Duodenal mucosa (tissue), 2 donors: ENCODE data around the gene HABP4.

ENCODE experiments used
- H3K27ac ChIP-seq: one replicate; pipeline ENCODE4 v1.7.0; 2013; ENCODE audit warnings: low read depth, low read length
- H3K27me3 ChIP-seq, 2 donors: one replicate each; pipeline ENCODE4 v1.7.0; 2013; ENCODE audit warnings: low read length in 2 of 2, control low read depth in 1 of 2; ENCODE audit not compliant: insufficient read depth in 2 of 2, control insufficient read depth in 1 of 2
- H3K36me3 ChIP-seq, 2 donors: one replicate each; pipeline ENCODE4 v1.7.0; 2013; ENCODE audit warnings: low read length in 2 of 2, control low read depth in 1 of 2; ENCODE audit not compliant: insufficient read depth in 2 of 2, control insufficient read depth in 1 of 2
- H3K4me1 ChIP-seq, 2 donors: one replicate each; pipeline ENCODE4 v1.7.0; 2013; ENCODE audit warnings: low read length in 2 of 2, control low read depth in 1 of 2; ENCODE audit not compliant: insufficient read depth in 2 of 2, control insufficient read depth in 1 of 2
- H3K4me3 ChIP-seq, 2 donors: one replicate each; pipeline ENCODE4 v1.7.0; 2013; ENCODE audit warnings: low read length in 2 of 2, low read depth in 1 of 2
- H3K9ac ChIP-seq, 2 donors: one replicate each; pipeline ENCODE4 v1.7.0; 2013; ENCODE audit warnings: low read length in 2 of 2, low read depth in 1 of 2
- H3K9me3 ChIP-seq, 2 donors: one replicate each; pipeline ENCODE4 v1.7.0; 2013; ENCODE audit warnings: low read length in 2 of 2, control low read depth in 1 of 2; ENCODE audit not compliant: control insufficient read depth in 1 of 2

Gene HABP4

DNA sequence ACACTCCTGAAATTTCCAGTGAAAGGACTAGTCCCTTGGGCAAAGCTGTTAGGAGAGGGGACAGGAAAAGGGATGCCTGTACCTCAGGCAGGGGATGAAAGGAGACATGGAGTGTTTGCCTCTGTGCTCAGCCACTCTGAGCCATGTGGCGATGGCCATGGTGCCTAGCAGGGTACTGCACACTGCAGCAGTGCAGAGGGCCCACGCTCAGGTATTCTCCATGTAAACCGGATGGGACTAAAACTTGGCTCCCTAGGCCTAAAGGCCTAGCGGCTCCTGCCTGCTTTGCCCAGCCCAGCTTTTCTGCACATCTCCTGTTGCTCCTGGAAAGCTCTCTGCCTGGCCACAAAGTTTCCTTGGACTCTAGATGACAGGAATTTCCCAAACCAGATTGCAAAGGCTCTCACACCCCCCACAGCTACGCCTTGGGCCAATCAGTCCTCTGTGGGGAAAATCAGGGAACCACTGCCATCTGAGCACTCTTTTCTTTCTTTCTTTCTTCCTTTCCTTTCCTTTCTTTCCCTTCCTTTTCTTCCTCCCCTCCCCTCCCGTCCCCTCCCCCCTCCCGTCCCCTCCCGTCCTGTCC is 44.3 kb downstream of the HABP4 start:
- no peak overlapping the region for H3K4me3 ChIP-seq
- no peaks in the 10 kb centered on the region for H3K4me1 ChIP-seq
- no peak overlapping the region for H3K27ac ChIP-seq
- no peaks in the 10 kb centered on the region for H3K27me3 ChIP-seq
- H3K9me3 ChIP-seq: no peaks in the 10 kb centered on the region
- peaks cover 10 to 25% of the 10 kb centered on the region in 2 donors for H3K36me3 ChIP-seq
- no peak overlapping the region for H3K9ac ChIP-seq

DNA sequence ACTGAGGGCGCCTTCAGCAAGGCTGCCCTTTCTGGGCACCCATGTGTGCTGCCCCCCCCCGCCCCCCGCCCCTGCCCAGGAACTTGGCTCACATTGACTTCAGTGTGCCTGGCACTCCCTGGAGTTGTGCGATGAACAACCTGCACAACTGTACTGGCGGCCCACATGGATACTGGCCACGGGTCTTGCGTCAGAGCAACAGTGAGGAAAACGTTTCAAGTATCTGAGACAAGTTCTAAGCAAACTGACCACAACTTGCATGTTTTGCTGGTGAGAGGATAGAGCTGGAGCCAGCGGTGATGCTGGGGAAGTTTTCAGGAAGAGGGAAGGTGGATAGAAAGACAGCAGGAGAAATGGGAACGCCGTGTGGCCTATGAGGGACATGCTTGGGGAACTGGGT is 45.4 kb downstream of the HABP4 start:
- Histone ChIP-seq H3K4me3 (no peak overlapping the region), H3K4me1 (no peaks in the 10 kb centered on the region), H3K9me3 (no peaks in the 10 kb centered on the region), H3K27ac (no peak overlapping the region), H3K27me3 (no peaks in the 10 kb centered on the region), H3K36me3 (peaks cover 6 to 16% of the 10 kb centered on the region in 2 donors), H3K9ac (no peak overlapping the region)

DNA sequence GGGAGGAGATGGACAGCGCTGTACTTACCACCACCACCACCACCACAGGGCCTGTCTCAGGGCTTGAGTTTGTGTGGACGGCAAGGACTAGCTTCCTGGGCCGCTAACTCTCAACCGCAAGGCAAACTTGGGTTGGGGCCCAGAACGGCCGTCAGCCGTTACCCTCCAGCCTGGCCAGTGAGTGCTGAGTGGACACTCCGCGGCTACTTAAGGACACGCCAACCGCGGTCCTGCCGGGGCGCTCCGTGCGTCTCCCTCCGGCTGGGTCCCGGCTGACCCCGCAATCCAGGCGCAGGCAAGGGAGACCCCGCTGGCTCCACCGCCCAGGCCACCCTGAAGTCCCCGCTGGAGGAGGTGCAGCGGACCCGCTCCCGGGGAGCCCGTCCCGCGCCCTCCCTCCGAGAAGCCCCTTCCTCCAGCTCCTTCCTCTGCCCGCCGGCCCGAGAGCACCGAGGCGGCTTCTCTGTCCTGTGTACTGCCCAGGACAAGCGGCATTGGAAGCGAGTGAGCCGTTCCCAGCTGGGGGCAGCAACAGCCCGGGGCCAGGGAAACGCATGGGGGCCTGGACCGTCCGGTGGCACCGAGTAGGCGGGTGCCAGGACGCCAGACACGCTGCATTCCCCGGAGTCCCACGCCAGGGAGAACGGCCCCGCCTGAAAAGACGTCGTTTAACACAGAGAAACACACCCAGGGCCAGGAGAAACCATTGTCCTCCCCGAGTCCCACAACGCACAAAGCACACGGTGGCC is 46.6 kb downstream of the HABP4 start:
- Histone ChIP-seq H3K27ac (no peak overlapping the region), H3K4me1 (no peaks in the 10 kb centered on the region), H3K27me3 (no peaks in the 10 kb centered on the region), H3K9me3 (no peaks in the 10 kb centered on the region), H3K4me3 (no peak overlapping the region), H3K36me3 (peaks cover 3 to 8% of the 10 kb centered on the region in 2 donors), H3K9ac (no peak overlapping the region)

DNA sequence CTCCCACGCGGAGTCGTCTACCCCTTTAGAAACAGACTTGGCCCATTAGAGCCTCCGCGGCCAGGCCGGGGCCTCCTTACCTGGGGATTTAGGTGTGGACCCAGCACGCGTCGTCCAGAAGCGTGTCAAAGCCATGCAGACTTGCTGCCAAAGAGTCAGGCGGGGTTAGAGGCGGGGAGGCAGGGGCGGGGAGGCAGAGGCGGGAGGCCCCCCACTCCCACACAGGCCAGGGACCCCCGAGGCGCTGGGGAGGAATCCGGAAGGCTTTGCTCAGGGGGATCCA is 47.1 kb downstream of the HABP4 start:
- Histone ChIP-seq H3K27ac (no peak overlapping the region), H3K9ac (no peak overlapping the region), H3K36me3 (peaks cover 0 to 3% of the 10 kb centered on the region in 2 donors), H3K4me3 (no peak overlapping the region), H3K9me3 (no peaks in the 10 kb centered on the region), H3K27me3 (no peaks in the 10 kb centered on the region), H3K4me1 (no peaks in the 10 kb centered on the region)

DNA sequence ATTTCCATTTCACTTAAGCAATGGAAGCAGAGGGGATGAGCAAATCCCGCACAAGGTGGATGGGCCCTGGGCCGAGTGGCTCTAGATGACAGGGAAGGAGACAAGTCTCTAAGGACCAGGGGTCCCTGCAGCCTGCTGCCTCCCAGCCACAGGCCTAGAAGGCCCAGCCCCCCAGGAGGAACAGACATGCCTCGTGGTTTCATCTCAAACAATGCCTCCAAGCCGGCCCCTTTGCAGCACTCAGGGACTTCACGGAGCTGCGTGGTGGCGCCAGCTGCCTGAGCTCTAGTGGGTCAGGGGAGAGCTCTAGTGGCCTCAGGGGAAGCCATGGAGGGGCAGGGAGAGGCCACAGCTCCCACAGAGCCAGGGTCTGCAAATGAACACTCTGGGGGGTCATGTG is 48.8 kb downstream of the HABP4 start:
- H3K9ac ChIP-seq: no peak overlapping the region
- H3K4me3 ChIP-seq: no peak overlapping the region
- no peaks in the 10 kb centered on the region for H3K4me1 ChIP-seq
- H3K36me3 ChIP-seq: no peaks in the 10 kb centered on the region
- H3K27me3 ChIP-seq: no peaks in the 10 kb centered on the region
- no peaks in the 10 kb centered on the region for H3K9me3 ChIP-seq
- no peak overlapping the region for H3K27ac ChIP-seq

DNA sequence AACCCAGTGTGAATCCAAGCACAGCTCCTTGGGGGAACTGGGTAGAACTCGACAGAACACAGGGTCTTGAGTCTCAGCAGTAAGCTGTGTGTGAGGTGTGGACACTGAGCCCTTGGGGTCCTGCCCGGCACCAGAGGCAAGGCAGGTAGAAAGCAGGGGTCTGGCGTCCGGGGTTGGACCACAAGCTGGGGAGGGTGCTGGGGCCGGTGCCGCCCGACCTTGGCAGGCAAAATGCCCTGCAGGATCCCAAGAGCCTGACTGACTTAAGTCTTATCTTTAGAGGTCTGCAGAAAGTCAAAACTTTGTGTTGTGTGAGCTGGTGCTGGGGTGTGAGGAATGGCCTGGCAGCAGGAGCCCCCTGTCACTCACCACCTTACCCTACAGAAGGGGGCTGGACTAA is 49.3 kb downstream of the HABP4 start:
- no peaks in the 10 kb centered on the region for H3K36me3 ChIP-seq
- no peaks in the 10 kb centered on the region for H3K9me3 ChIP-seq
- no peak overlapping the region for H3K4me3 ChIP-seq
- H3K4me1 ChIP-seq: no peaks in the 10 kb centered on the region
- H3K27ac ChIP-seq: no peak overlapping the region
- no peaks in the 10 kb centered on the region for H3K27me3 ChIP-seq
- H3K9ac ChIP-seq: no peak overlapping the region

DNA sequence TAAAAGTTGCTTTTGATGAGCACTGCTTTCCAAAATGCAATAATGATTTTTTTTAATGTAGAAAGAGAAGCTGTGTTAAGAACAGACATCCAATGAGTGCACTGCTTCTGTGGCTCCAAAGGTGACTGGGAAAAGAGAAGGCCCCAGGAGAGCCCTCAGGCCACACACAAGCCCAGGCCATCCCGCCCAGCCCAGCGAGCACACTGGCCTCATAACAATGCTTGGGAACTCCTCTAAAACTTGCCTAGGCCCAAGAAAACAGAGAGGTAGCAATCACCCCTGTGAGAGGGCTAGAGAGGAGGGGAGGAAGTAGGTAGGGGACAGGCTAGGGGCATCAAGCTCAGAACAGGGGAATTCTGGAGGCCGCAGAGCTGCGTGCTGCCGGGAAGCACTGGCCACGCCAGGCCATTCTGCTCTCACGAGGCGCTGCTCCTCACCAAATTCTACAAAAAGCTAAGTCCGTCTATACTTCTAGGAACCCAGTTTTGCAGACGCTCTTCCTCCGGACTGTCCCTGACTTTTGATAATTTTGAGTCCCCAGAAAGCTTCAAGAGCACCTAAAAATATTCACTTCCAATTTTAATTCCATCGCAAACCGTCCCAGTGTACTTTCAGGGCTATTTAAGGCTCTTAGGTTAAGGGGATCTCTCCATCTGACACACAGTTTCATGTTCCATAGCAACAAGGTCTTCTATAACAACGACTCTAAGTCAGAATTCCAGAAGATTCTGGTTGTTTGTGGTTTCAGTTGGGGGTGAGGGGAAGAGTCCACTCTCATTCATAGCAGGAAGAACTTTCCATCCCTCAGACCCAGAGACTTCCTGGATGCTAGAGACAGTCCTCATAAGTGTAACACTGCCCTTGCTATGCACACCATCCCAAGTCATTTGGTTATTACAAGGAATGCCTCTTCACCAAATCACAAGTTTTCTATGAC is 51.0 kb downstream of the HABP4 start:
- no peak overlapping the region for H3K27ac ChIP-seq
- no peaks in the 10 kb centered on the region for H3K9me3 ChIP-seq
- no peaks in the 10 kb centered on the region for H3K4me1 ChIP-seq
- H3K9ac ChIP-seq: no peak overlapping the region
- no peaks in the 10 kb centered on the region for H3K36me3 ChIP-seq
- H3K27me3 ChIP-seq: no peaks in the 10 kb centered on the region
- no peak overlapping the region for H3K4me3 ChIP-seq

DNA sequence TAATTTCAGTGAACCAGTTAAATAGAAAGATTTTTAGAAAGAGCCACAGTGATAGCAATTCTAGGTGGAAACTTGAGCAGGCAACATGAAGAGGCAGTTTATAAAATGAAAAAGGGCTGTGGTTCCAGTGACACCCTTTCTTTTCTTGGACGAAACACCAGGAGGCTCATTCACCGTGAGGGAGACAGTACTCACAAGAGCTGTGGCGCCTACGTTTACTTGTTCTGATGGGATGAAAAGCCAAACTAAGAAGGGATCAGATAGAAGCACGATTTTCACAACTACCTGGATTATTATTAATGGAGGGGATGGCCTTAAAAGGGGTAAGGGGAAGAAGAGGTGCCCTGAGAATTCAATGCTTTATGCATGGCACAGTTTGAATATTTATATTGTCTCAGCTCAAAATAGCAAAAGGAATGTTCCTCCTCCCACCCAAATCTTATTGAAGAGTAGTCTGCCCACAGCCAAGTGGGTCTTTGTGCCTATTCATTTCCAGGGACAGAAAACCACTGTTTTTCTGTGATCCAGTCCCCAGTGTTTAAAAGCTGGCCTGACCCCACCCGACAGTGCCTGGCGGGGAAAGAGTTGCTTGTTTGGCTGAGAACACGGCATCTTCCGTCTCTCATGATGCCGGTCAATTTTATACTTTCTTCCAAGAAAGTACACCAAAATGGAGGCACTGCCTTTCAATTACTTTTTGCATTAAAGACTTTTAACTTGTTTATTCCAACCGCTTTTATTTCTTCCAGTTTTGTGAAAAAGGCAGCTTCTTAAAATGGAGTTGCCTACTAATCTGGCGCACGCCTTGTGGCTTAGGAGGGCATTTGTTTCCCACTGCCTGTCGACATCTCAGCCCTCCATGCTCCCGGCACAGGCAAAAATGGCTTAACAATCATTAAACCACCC is 51.9 kb downstream of the HABP4 start:
- H3K27ac ChIP-seq: no peak overlapping the region
- H3K36me3 ChIP-seq: peaks cover 0 to 3% of the 10 kb centered on the region in 2 donors
- H3K9me3 ChIP-seq: no peaks in the 10 kb centered on the region
- H3K4me1 ChIP-seq: no peaks in the 10 kb centered on the region
- H3K27me3 ChIP-seq: no peaks in the 10 kb centered on the region
- no peak overlapping the region for H3K9ac ChIP-seq
- no peak overlapping the region for H3K4me3 ChIP-seq

DNA sequence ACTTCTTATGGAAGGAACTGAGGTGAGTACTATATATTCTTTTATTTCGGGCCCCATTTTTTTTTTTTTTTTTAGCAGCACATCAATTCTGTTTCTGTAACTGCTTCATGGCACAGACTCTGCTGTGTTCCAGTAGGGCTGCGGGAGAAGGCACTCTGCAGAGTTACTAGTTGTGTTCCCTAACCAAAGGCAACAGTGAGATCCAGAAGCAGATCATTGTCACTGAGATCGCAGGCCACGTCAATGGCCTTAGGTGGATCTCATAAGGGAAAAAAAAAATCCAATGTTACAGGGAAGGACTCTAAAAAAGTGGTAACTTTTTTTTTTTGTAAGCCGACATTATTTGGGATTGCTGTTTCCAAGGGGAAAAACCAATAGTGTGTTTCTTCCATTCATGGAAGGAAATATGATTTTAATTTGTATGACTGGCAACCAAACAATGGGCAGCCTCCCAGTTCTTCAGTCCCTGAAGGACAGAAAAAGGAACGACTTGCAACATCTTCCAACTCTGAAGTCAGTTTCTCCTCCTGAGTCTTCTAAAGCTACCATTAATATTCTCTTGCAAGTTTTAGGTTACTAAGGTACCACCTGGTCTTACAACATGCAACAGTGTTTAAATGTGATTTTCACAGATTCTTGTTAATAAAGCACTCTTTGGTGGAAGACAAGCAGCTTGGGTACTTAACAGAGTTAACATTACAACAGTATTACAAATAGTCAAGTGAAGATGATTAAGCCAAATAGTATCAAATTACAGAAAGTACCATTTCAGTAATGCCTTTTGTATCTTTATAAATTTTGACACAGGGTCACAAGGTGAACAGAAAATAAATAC is 52.8 kb downstream of the HABP4 start:
- no peaks in the 10 kb centered on the region for H3K9me3 ChIP-seq
- H3K36me3 ChIP-seq: peaks cover 0 to 3% of the 10 kb centered on the region in 2 donors
- H3K9ac ChIP-seq: no peak overlapping the region
- H3K27me3 ChIP-seq: no peaks in the 10 kb centered on the region
- no peaks in the 10 kb centered on the region for H3K4me1 ChIP-seq
- H3K4me3 ChIP-seq: no peak overlapping the region
- H3K27ac ChIP-seq: no peak overlapping the region
